HG03280 (cell line): Measurements from ENCODE around the gene EFNA4.

Experiments used
- ATAC-seq: cut with Tn5 transposase; IDR thresholded peaks from one replicate; pipeline ENCODE4 v1.9.1; 2021; ENCODE audit warnings: mild to moderate bottlenecking, moderate library complexity; ENCODE audit not compliant: unreplicated experiment

The EFNA4 gene

DNA sequence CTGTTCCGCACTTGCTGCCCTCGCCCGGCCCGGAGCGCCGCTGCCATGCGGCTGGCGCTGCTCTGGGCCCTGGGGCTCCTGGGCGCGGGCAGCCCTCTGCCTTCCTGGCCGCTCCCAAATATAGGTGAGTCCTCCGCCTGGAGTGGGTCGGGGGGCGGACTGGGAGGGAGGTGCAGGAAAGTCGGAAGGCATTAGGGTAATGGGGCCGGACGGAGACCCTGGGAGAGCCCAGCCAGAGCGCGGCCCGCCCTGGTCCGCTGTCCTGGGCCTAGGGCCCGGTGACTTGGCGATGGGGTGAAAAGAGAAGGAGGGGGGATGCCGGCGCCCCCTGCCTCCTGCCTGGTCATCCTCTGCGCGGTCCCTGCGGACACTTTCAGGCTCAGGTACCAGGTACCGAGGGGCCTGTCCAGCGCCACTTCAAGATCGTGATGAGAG lies 12.2 kb upstream of the EFNA4 start:
- peak; percentile 11 for ATAC-seq

DNA sequence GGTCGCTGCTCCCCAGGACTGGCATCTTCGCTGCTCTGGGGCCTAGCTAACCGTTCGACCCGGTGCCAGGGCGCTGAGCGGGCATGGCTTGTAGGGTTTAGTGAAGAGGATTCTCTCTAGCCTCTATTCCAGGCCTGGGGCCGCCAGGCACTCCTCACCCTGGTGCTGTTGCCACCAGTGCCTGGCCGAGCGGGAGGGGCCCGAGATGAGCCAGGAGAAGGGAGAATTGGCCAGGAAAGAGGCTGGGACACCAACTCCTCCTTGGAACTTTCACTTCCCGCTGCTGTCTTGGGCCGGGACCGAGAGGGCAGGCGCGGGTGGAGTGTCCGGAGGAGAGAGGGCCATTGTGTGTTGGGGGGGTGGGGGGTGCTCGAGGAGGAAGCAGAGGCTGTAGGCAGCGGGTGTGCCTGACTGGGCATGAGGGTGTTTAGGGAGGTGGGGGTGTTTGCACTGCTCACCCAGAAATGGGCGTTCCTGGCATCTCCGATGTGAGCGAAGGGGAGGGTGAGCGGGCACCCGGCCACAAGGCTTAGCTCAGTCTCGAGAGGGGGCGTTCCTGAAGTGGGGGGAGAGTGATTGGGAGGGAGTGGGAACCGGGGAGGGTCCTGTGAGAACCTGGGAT lies 11.7 kb upstream of the EFNA4 start:
- no peak for ATAC-seq

- no peak for ATAC-seq
Observed at GRCh38 chr1:155052439-155053395, 10.8 kb upstream of the EFNA4 start.

- ATAC-seq = no peak
Observed at GRCh38 chr1:155053531-155054105, 9.9 kb upstream of the EFNA4 start.

DNA sequence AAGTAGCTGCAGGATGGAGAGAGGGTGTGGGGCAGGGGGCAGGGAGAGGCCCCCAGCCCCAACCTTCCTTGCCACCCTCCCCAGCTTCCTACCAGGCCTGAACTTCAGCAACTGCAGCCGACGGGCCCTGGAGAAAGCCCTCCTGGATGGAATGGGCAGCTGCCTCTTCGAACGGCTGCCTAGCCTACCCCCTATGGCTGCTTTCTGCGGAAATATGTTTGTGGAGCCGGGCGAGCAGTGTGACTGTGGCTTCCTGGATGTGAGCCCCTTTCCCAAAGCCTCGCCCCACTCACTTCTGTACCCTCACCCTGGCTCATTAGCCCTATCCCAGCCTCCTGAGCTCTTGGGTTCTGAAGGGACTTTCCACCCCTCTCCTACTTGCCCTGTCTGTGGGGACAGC lies 6.4 kb upstream of the EFNA4 start:
- ATAC-seq = no peak

DNA sequence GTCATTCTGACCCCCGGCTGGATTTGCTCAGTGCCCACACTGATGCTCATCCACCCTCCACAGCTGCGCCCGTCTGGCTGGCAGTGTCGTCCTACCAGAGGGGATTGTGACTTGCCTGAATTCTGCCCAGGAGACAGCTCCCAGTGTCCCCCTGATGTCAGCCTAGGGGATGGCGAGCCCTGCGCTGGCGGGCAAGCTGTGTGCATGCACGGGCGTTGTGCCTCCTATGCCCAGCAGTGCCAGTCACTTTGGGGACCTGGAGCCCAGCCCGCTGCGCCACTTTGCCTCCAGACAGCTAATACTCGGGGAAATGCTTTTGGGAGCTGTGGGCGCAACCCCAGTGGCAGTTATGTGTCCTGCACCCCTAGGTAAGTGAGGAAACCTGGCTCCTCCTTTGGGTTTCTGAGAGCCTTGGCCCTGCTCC lies 5.7 kb upstream of the EFNA4 start:
- no peak for ATAC-seq

- no peak for ATAC-seq
Observed at GRCh38 chr1:155060736-155061135, 2.8 kb upstream of the EFNA4 start.

DNA sequence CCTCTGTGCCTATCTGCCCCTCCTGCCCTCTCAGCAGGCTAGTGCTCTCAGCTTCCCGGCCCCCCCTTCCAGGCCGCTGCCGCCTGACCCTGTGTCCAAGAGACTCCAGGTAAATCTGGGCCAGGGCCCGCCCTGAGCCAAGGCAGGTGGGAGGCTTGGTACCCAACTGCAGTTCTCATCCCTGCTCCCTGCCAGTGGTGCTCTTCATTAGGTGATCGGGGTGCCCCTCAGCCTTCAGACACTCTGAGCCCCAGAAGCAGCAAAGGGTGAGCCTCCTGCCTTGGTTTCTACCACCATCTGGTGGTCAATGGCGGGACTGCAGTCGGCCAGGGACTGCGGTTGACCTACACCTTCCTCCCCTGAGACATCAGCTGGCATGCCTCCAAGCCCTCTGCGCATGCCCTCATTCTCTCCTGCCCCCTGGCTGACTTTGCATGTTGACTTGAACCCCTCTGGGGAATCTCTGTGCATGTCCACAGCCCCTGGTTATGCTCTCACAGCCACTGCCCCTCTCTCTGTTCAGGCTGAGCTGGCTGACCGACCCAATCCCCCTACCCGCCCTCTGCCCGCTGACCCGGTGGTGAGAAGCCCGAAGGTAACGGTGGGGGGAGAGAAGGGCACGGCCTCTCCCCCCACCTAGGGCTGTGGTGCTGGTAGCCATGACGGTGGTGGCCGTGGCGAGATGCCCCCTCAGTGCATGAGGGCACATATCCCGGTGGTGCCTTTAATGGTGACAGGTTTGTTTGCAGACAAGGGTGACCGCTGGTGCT lies 2.0 kb upstream of the EFNA4 start:
- ATAC-seq = peak; percentile 37

DNA sequence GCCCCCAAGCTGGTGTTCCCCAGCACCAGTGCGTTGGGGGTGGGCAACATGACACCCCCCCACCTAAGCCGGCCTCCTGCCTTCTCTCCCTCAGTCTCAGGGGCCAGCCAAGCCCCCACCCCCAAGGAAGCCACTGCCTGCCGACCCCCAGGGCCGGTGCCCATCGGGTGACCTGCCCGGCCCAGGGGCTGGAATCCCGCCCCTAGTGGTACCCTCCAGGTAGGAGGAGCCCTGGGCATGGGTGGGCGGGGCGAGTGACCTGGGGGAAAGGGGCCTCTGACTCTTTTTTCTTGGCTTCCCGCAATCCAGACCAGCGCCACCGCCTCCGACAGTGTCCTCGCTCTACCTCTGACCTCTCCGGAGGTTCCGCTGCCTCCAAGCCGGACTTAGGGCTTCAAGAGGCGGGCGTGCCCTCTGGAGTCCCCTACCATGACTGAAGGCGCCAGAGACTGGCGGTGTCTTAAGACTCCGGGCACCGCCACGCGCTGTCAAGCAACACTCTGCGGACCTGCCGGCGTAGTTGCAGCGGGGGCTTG lies 1.3 kb upstream of the EFNA4 start:
- ATAC-seq = no peak

DNA sequence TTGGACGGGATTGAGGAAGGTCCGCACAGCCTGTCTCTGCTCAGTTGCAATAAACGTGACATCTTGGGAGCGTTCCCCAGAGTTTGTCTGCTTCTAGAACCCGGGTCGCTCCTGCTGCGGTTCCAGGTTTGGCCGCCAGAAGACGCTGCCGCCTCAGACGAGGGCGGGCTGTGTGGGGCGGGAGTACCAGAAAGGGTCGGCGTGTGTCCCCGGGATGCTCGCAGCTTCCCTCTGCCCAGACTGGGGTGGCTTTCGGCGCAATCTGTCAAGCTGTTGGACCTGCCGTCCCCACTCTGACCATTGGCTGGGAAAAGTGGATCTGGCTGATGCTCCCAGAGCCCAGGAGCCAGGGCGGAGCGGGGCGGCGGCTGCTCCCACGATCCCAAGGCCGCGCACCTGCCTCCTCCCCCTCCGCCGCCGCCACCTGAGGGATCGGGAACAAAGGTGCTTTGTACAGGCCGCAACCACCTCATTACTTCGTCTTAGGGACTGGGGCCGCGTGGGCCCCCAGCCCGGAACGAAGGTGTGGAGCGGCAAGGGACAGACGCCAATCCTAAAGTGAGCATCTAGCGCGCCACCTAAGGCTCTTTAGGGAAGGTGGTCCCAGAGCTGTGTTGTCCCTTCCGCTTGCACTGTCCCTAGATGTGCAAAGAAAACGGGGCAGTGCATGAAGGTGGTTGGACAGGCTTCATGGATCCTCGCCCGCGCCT lies 683 bp upstream of the EFNA4 start:
- no peak for ATAC-seq

DNA sequence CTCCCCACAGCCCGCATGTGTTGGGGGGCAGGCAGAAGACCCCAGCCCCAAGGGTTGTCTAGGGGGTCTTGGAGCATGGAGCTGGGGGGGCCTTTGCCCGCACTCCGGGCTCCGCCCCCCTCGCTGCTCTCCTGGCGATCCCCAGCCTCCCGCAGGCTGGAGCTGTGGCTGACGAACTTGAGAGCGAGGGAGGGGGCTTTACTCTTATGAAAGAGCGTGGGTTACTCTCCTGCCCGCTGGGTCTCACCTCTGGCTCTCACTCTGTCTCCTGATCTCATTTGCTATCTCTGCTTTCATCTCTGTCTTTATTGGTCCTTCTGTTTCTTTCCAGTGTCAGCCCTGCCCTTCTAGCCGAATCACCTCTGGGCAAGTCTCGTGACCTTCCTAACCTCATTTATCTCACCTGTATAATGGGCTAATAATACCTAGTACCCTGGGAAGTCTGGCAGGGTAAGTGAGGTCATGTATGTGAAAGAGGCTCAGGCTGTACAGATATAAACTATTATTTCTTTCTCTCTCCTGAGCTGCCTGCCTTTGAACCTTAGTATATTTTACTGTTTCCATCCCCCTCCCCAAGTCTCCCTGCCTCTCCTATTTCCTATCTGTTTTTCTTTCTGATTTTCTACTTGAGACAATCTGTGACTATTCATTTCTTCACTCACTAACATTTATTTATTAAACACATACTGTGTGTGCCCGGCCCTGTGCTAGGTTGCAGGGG lies 731 bp downstream of the EFNA4 start:
- no peak for ATAC-seq

DNA sequence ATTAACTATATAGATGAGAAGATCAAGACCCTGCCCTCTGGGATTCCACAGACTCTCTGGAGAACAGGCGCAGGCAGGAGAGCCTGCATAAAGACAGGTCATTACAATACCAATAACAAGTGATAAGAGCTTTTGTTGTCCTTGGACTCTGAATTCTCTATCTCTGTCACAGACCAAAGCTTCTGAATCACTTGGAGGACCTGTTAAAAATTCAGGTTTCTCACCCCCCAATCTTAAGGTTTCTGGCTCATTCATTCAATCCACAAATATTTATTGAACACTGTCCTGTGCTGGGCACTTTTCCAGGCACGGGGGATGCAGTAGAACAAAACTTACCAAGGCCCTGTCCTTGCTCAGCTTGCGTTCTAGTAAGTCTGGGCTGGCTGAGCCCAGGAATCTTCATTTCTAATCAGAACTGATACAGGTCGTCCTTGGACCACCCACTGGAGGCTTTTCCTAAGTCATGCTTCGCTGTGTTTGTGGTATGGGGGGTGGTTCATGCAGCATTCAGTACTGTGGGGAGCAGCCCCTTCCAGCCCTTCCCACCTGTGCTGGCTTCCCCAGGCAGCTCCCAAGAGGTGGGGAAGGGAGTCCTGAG lies 1.4 kb downstream of the EFNA4 start:
- ATAC-seq = no peak

DNA sequence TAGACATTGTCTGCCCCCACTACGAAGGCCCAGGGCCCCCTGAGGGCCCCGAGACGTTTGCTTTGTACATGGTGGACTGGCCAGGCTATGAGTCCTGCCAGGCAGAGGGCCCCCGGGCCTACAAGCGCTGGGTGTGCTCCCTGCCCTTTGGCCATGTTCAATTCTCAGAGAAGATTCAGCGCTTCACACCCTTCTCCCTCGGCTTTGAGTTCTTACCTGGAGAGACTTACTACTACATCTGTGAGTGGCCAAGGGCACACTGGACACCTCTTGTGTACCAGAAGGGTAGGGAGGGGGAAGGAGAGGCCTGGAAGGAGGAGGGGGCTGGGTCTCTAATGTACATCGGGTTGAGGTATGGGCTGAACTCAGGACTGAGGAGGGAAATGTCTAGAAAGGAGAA lies 3.2 kb downstream of the EFNA4 start:
- ATAC-seq = no peak

- ATAC-seq = no peak
Observed at GRCh38 chr1:155068599-155068998, 5.1 kb downstream of the EFNA4 start.

DNA sequence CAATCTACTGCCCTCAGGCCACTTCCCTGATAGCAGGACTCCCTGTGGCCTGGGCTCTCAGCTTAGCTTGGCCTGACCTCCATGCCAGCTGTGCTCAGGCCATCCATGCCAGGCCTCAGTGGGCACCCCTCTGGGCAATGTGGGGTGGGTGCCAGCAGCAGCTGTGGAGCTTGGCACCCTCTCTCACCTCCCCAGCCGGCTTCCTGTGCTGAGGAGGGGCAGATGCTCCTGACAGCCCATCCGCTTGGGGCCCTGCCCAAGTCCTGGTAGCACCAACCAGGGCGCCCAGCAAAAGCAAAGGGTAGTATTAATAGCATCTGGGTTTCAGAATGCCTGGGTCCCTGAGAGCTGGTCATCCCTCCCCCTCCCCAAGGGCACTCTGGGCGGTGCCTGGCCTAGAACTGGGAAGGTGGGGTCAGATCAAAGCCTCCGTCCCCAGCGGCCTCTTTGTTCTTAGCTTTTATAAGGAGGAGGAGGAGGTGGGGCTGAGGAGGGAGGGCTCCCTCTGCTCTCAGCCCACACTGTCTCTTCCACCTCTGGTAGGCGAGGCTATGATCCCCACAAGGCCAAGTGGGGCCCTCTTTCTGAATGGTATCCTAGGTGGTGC lies 6.1 kb downstream of the EFNA4 start:
- ATAC-seq = no peak

- ATAC-seq = no peak
Observed at GRCh38 chr1:155070158-155070621, 6.7 kb downstream of the EFNA4 start.

GRCh38 chr1:155070721-155071569 lies 7.4 kb downstream of the EFNA4 start:
- no peak for ATAC-seq

- no peak for ATAC-seq
Observed at GRCh38 chr1:155071701-155072100, 8.2 kb downstream of the EFNA4 start.
